Prostate gland (tissue), 2 donors: ENCODE measurements around the gene ADAM10. TPM values are rescaled to one million over a fixed set of nuclear protein-coding genes. Genes with fewer than 3 reads are reported as not detected.

ENCODE experiments used
- DNase-seq: peaks from one replicate; pipeline ENCODE4 v3.0.0-alpha.2; 2019; ENCODE audit warnings: low spot score
- H3K27ac ChIP-seq, 2 donors: fragments of 200-600 bp; sonication (generic); 2 replicates each; pipeline ENCODE4 v1.5.1; 2017 to 2019
- H3K27me3 ChIP-seq: fragments of 200-600 bp; sonication (generic); replicated peaks from 2 replicates; pipeline ENCODE4 v1.5.1; 2019; ENCODE audit not compliant: insufficient read depth
- H3K36me3 ChIP-seq, 2 donors: fragments of 200-600 bp; sonication (generic); 1 replicate in 1 of 2; 2 replicates in 1 of 2; pipeline versions ENCODE4 v1.5.1 to v1.8.1; 2017 to 2019
- H3K4me1 ChIP-seq: fragments of 200-600 bp; sonication (generic); replicated peaks from 2 replicates; pipeline ENCODE4 v1.5.1; 2019
- H3K4me3 ChIP-seq, 2 donors: fragments of 200-600 bp; sonication (generic); 2 replicates each; pipeline ENCODE4 v1.5.1; 2017 to 2019
- H3K9me3 ChIP-seq: fragments of 200-600 bp; sonication (generic); 2 replicates; pipeline ENCODE4 v1.5.1; 2017
- POLR2A ChIP-seq: fragments of 450-650 bp; IDR thresholded peaks from one replicate; pipeline ENCODE4 v1.6.1; 2016; ENCODE audit warnings: antibody characterized with exemption, mild to moderate bottlenecking
- POLR2AphosphoS5 ChIP-seq: sonication (generic); formaldehyde crosslinking; IDR thresholded peaks from one replicate; pipeline ENCODE4 v1.6.1; 2017; ENCODE audit warnings: antibody characterized with exemption
- WGBS: methylation state at CpG from one replicate; pipeline ENCODE4 v1.1.5; 2018; 5-methylcytosine and 5-hydroxymethylcytosine counted together
- intact Hi-C: fragments of 100-400 bp; cut with DNase I; formaldehyde crosslinking; loops from one replicate; pipeline ENCODE4 v1.14.2; 2022
- total RNA-seq, 2 donors: library from RNA; depleted of rRNA; stranded (reverse); fragments of >200 nt; gene quantifications; one replicate each; pipeline ENCODE4 v1.1.0, GENCODE V29; 2016
- TF ChIP-seq, protein P1 (sequence below), 4 experiments: fragments of 200-600 bp in 2 of 4; fragments of 450-650 bp in 2 of 4; sonication (generic) in 2 of 4; IDR thresholded peaks; 1 replicate in 3 of 4; 2 replicates in 1 of 4; pipeline ENCODE4 v1.5.1; 2016 to 2019; ENCODE audit warnings: antibody characterized with exemption in 4 of 4, mild to moderate bottlenecking in 2 of 4, moderate library complexity in 2 of 4

Gene ADAM10
- total RNA-seq, 2 donors from 2014 or later = 74.4 to 95.0 TPM

DNA sequence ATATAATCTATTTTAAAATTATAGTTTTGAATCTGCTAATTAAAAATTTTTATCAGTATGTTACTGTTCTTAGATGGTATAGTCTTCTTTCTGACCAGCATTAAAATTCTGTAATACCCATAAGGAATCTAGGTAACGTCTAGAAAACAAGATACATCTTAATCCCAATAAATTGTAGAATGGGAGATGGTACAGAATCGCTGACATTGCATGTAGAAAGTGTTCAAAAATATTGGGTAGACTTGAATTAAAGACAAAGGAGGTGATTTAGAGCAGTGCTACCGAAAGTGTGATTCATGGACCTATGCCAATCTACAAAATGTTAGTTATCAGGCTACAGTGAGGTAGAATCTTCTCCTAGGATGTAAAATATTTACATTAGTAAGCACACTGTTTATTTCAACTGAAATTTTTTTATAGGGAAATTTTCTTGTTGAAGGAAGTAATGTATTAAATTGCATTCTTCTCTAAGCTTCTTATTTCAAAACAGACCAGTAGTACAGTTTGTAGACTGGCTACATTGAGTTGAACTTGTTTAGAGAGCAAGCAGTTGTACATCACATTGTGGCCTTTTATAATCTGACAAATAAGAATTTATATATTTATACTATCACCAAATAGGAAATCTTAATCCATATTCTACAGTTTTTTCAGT lies 38.7 kb upstream of the ADAM10 start:
- 88% methylated on average over 3 of the region's 3 CpGs for WGBS
- DNase-seq = no peak
- no peaks in the 10 kb centered on the region for H3K4me1 ChIP-seq

DNA sequence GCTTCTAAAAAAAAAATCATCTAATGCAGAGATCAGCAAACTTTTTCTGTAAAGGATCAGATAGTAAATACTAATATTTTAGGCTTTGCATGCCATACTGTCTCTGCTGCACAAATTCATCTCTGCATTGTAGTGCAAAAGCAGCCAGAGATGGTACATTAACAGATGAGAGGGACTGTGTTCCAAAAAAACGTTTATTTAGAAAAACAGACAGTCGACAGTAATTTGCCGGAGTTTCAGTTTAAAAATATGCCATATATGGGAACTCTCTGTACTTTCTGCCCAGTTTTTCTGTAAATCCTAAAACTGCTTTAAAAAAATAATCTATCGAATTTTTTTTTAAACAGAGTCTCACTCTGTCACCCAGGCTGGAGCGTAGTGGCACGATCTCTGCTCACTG lies 35.8 kb upstream of the ADAM10 start:
- WGBS = 60% methylated on average over 6 of the region's 6 CpGs
- no peak for DNase-seq
- no peaks in the 10 kb centered on the region for H3K9me3 ChIP-seq
- TF ChIP-seq, protein P1, sequence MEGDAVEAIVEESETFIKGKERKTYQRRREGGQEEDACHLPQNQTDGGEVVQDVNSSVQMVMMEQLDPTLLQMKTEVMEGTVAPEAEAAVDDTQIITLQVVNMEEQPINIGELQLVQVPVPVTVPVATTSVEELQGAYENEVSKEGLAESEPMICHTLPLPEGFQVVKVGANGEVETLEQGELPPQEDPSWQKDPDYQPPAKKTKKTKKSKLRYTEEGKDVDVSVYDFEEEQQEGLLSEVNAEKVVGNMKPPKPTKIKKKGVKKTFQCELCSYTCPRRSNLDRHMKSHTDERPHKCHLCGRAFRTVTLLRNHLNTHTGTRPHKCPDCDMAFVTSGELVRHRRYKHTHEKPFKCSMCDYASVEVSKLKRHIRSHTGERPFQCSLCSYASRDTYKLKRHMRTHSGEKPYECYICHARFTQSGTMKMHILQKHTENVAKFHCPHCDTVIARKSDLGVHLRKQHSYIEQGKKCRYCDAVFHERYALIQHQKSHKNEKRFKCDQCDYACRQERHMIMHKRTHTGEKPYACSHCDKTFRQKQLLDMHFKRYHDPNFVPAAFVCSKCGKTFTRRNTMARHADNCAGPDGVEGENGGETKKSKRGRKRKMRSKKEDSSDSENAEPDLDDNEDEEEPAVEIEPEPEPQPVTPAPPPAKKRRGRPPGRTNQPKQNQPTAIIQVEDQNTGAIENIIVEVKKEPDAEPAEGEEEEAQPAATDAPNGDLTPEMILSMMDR (IDR thresholded peaks at IDR 0.05) = no peak
- TF ChIP-seq POLR2AphosphoS5 (no peak), POLR2A (no peak)
- intact Hi-C loops = no loop called here
- no peak overlapping the region for H3K27ac ChIP-seq
- H3K27me3 ChIP-seq = no peaks in the 10 kb centered on the region
- no peak overlapping the region for H3K4me3 ChIP-seq
- no peaks in the 10 kb centered on the region for H3K4me1 ChIP-seq
- H3K36me3 ChIP-seq = no peaks in the 10 kb centered on the region

More for the DNA sequence above, 38.7 kb upstream of the ADAM10 start:
- intact Hi-C loops = no loop called here
- TF ChIP-seq POLR2AphosphoS5 (no peak), POLR2A (no peak)
- TF ChIP-seq, protein P1 (IDR thresholded peaks at IDR 0.05) = no peak
- no peaks in the 10 kb centered on the region for H3K9me3 ChIP-seq
- no peak overlapping the region for H3K27ac ChIP-seq
- H3K4me3 ChIP-seq = no peak overlapping the region
- H3K27me3 ChIP-seq = no peaks in the 10 kb centered on the region
- H3K36me3 ChIP-seq = no peaks in the 10 kb centered on the region

DNA sequence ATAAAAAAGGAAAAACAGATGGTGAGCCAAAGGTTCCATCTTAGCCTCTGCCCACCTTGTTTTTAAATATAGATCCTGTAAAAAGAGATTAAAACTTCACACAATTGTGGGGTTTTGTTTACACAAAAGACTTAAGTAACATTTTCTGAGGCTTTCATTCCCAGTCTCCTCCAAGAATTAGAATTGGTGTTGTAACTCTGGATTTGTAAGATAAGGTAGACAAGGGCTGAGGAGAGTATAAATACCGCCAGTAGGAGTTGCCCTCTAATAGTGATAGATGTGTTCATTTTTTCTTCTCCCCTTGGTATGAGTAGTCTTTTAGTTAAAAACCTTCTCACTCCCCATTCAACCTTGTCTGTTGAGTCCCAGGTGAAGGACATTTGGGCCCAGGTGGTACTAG lies 30.0 kb upstream of the ADAM10 start:
- no peak overlapping the region for H3K27ac ChIP-seq

DNA sequence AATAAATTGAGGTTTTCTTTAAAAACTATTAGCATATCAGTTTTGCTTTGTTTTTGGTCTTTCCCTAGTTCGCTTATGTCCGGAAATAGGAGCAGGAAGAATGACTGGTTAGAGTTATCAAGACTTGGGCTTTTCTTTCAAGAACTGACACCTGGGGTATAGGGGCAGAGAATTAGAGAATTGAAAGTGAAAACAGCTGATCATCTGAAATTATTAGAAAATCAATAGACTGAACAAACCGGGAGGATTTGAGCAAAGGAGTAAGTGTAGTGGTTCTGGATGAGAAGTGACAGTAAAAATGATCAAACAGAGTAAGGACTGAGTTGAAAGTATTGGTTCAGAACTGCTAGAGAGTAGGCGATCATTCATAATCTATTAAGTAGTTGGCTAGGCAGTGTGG lies 27.6 kb upstream of the ADAM10 start:
- Histone ChIP-seq H3K9me3 (no peaks in the 10 kb centered on the region), H3K27me3 (no peaks in the 10 kb centered on the region), H3K4me3 (no peak overlapping the region), H3K4me1 (peaks cover 3% of the 10 kb centered on the region), H3K36me3 (no peaks in the 10 kb centered on the region), H3K27ac (no peak overlapping the region)
- no peak for TF ChIP-seq POLR2AphosphoS5
- TF ChIP-seq, protein P1 (IDR thresholded peaks at IDR 0.05) = no peak
- no peak for TF ChIP-seq POLR2A
- no peak for DNase-seq
- intact Hi-C loops = no loop called here
- 90% methylated on average over 4 of the region's 4 CpGs for WGBS

More for the DNA sequence above, 30.0 kb upstream of the ADAM10 start:
- Histone ChIP-seq H3K9me3 (no peaks in the 10 kb centered on the region), H3K27me3 (no peaks in the 10 kb centered on the region), H3K4me1 (no peaks in the 10 kb centered on the region), H3K36me3 (no peaks in the 10 kb centered on the region), H3K4me3 (no peak overlapping the region)
- 100% methylated on average over 1 of the region's 1 CpG for WGBS
- no peak for TF ChIP-seq POLR2AphosphoS5
- TF ChIP-seq, protein P1 (IDR thresholded peaks at IDR 0.05) = no peak
- TF ChIP-seq POLR2A = no peak
- intact Hi-C loops = no loop called here
- no peak for DNase-seq

DNA sequence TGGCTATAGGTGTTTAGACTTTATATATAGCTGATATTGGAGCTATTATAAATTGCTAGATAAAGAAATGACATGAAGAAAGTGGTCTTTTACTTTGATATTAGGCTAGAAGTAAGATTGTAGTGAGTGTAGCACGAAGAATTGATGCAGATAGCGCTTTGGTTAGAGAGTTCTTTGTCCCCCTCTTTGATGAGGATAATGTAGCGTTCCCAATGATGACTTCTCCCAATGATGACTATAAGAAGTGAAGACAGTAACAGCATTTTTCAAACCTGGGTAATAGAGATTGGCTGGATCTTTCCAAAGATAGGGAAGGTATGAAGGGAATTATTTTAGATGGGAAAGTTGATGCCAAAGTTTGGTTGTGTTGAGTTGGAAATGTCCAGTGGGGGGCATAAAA lies 25.9 kb upstream of the ADAM10 start:
- intact Hi-C loops = no loop called here
- Histone ChIP-seq H3K4me1 (peaks cover 3% of the 10 kb centered on the region), H3K9me3 (no peaks in the 10 kb centered on the region), H3K27ac (no peak overlapping the region), H3K27me3 (no peaks in the 10 kb centered on the region), H3K4me3 (no peak overlapping the region), H3K36me3 (no peaks in the 10 kb centered on the region)
- TF ChIP-seq POLR2AphosphoS5 (no peak), POLR2A (no peak)
- TF ChIP-seq, protein P1 (IDR thresholded peaks at IDR 0.05) = no peak
- DNase-seq = no peak
- 96% methylated on average over 3 of the region's 3 CpGs for WGBS
